ENCODE measurements around the gene DNAH10.

The DNAH10 gene

GRCh38 chr12:123761841-123762714 lies at the start of gene DNAH10:
Gene DNAH10 (plus strand): TSS chr12:123762301. CDS start chr12:123762337, 36 bp downstream.
- DNase-seq: peak; percentile 12

GRCh38 chr12:123712780-123713319 lies 49.3 kb upstream of the DNAH10 start:
- DNase-seq: no peak

GRCh38 chr12:123713398-123713797 lies 48.7 kb upstream of the DNAH10 start:
- no peak for DNase-seq

- DNase-seq: no peak
Measured at GRCh38 chr12:123713823-123714585, 48.1 kb upstream of the DNAH10 start.

- no peak for DNase-seq
Measured at GRCh38 chr12:123715195-123715594, 46.9 kb upstream of the DNAH10 start.

- DNase-seq: no peak
Measured at GRCh38 chr12:123717350-123717749, 44.8 kb upstream of the DNAH10 start.

- no peak for DNase-seq
Measured at GRCh38 chr12:123720141-123720814, 41.8 kb upstream of the DNAH10 start.

- DNase-seq: no peak
Measured at GRCh38 chr12:123721245-123721644, 40.9 kb upstream of the DNAH10 start.

- no peak for DNase-seq
Measured at GRCh38 chr12:123723011-123723410, 39.1 kb upstream of the DNAH10 start.

GRCh38 chr12:123723765-123724164 lies 38.3 kb upstream of the DNAH10 start:
- DNase-seq: no peak

- DNase-seq: no peak
Measured at GRCh38 chr12:123726244-123726643, 35.9 kb upstream of the DNAH10 start.

GRCh38 chr12:123726962-123727361 lies 35.1 kb upstream of the DNAH10 start:
- DNase-seq: no peak

GRCh38 chr12:123727878-123728277 lies 34.2 kb upstream of the DNAH10 start:
- no peak for DNase-seq

GRCh38 chr12:123731596-123731995 lies 30.5 kb upstream of the DNAH10 start:
- DNase-seq: no peak

GRCh38 chr12:123732251-123732650 lies 29.9 kb upstream of the DNAH10 start:
- no peak for DNase-seq

GRCh38 chr12:123733229-123733628 lies 28.9 kb upstream of the DNAH10 start:
- DNase-seq: no peak

- DNase-seq: no peak
Measured at GRCh38 chr12:123734268-123734667, 27.8 kb upstream of the DNAH10 start.

GRCh38 chr12:123741937-123742572 lies 20.0 kb upstream of the DNAH10 start:
- DNase-seq: no peak

GRCh38 chr12:123743002-123743401 lies 19.1 kb upstream of the DNAH10 start:
- DNase-seq: no peak

- no peak for DNase-seq
Measured at GRCh38 chr12:123744836-123745235, 17.3 kb upstream of the DNAH10 start.

GRCh38 chr12:123747309-123747708 lies 14.8 kb upstream of the DNAH10 start:
- DNase-seq: no peak

- no peak for DNase-seq
Measured at GRCh38 chr12:123748161-123748560, 13.9 kb upstream of the DNAH10 start.

- no peak for DNase-seq
Measured at GRCh38 chr12:123748661-123749060, 13.4 kb upstream of the DNAH10 start.

All from activated CD4-positive, alpha-beta T cell treated with anti-CD3 and anti-CD28 coated beads for 1 hour (primary cell).